Activated naive CD8-positive, alpha-beta T cell treated with anti-CD3 and anti-CD28 coated beads, Interleukin-2, amount 50 U/mL, for 16 hours (primary cell): Measurements from ENCODE around the gene PPP2R2D.

Experiments
- DNase-seq: peaks from one replicate; pipeline ENCODE4 v3.0.0-alpha.2; 2020; ENCODE audit warnings: low read depth, low spot score

The PPP2R2D gene

GRCh38 chr10:131888186-131888604 is 12.6 kb upstream of the PPP2R2D start:
- DNase-seq: no peak

- DNase-seq: no peak
Measured at GRCh38 chr10:131889755-131890154, 11.1 kb upstream of the PPP2R2D start.

GRCh38 chr10:131890276-131891195 is 10.3 kb upstream of the PPP2R2D start:
- no peak for DNase-seq

GRCh38 chr10:131891196-131891928 is 9.4 kb upstream of the PPP2R2D start:
- DNase-seq: no peak

GRCh38 chr10:131891929-131892805 is 8.6 kb upstream of the PPP2R2D start:
- no peak for DNase-seq

GRCh38 chr10:131892806-131893675 is 7.8 kb upstream of the PPP2R2D start:
- no peak for DNase-seq

GRCh38 chr10:131895116-131895515 is 5.7 kb upstream of the PPP2R2D start:
- DNase-seq: no peak

- no peak for DNase-seq
Measured at GRCh38 chr10:131896403-131896802, 4.4 kb upstream of the PPP2R2D start.

GRCh38 chr10:131897297-131897899 is 3.4 kb upstream of the PPP2R2D start:
- DNase-seq: no peak

- no peak for DNase-seq
Measured at GRCh38 chr10:131898061-131898460, 2.7 kb upstream of the PPP2R2D start.

- no peak for DNase-seq
Measured at GRCh38 chr10:131898713-131899112, 2.1 kb upstream of the PPP2R2D start.

- no peak for DNase-seq
Measured at GRCh38 chr10:131899116-131899690, 1.6 kb upstream of the PPP2R2D start.

- DNase-seq: no peak
Measured at GRCh38 chr10:131899695-131900349, 986 bp upstream of the PPP2R2D start.

- no peak for DNase-seq
Measured at GRCh38 chr10:131901181-131901829, 497 bp downstream of the PPP2R2D start.

GRCh38 chr10:131902211-131902610 is 1.4 kb downstream of the PPP2R2D start:
- no peak for DNase-seq

- DNase-seq: no peak
Measured at GRCh38 chr10:131902691-131903090, 1.9 kb downstream of the PPP2R2D start.

GRCh38 chr10:131905267-131905571 is 4.4 kb downstream of the PPP2R2D start:
- DNase-seq: no peak

- DNase-seq: no peak
Measured at GRCh38 chr10:131905603-131906268, 4.9 kb downstream of the PPP2R2D start.

- no peak for DNase-seq
Measured at GRCh38 chr10:131906269-131906639, 5.4 kb downstream of the PPP2R2D start.
